HCT116 (cell line): ENCODE results near the gene LACRT.

Experiments
- CTCF ChIP-seq, 3 experiments: fragments of 200-600 bp in 1 of 3; sonication (generic) in 1 of 3; IDR thresholded peaks in 2 of 3; conservative IDR thresholded peaks in 1 of 3; 2 replicates each; pipeline ENCODE4 v1.5.1; 2012 to 2017; ENCODE audit warnings: low read depth in 2 of 3, low read length in 2 of 3, antibody characterized with exemption in 1 of 3, borderline replicate concordance in 1 of 3, control low read depth in 1 of 3, mild to moderate bottlenecking in 1 of 3, mixed read lengths in 1 of 3, mixed run types in 1 of 3, moderate library complexity in 1 of 3; ENCODE audit not compliant: insufficient read depth in 1 of 3
- EZH2 ChIP-seq: fragments of 200-600 bp; sonication (generic); IDR thresholded peaks from 2 replicates; pipeline ENCODE4 v1.6.1; 2017; ENCODE audit warnings: antibody characterized with exemption, mixed run types
- SP1 ChIP-seq: IDR thresholded peaks from 2 replicates; pipeline ENCODE4 v1.6.1; 2012; ENCODE audit warnings: low read depth
- YY1 ChIP-seq: IDR thresholded peaks from 2 replicates; pipeline ENCODE4 v1.6.1; 2011; ENCODE audit warnings: low read length, low read depth, moderate library complexity, mild to moderate bottlenecking; ENCODE audit not compliant: insufficient replicate concordance; ENCODE audit errors: extremely low read depth

- no peak for TF ChIP-seq YY1
- no peak for TF ChIP-seq CTCF (IDR thresholded peaks at IDR 0.05 in 2 of 3, conservative IDR thresholded peaks at IDR 0.05 in 1 of 3; ENCODE audit: borderline replicate concordance in 1 of 3, insufficient read depth in 1 of 3, low read depth in 2 of 3, low read length in 2 of 3)
- no peak for TF ChIP-seq EZH2
- TF ChIP-seq SP1, result no peak
Observed at GRCh38 chr12:54678131-54678530, 43.4 kb upstream of the LACRT start.
